Erythroblast (primary cell): Measurements from ENCODE around the gene PTPRD.

ENCODE experiments used
- GATA1 ChIP-seq: IDR thresholded peaks from 2 replicates; pipeline ENCODE4 v1.6.1; 2011; ENCODE audit warnings: low read depth, mild to moderate bottlenecking, control low read depth, low read length, moderate library complexity
- POLR2A ChIP-seq: IDR thresholded peaks from 2 replicates; pipeline ENCODE4 v1.6.1; 2011; ENCODE audit warnings: mild to moderate bottlenecking, low read length

- TF ChIP-seq POLR2A (no peak), GATA1 (no peak)
Observed at GRCh38 chr9:8826281-8826680, 1786.5 kb downstream of the PTPRD start.
